GM18502 (cell line): ENCODE data around the gene CFL1.
"Not testable (repeated sequence)": the region's sequence is repeated elsewhere in the genome, so short reads cannot be mapped to it uniquely, and the experiment has no call there.

Experiments
- ATAC-seq: cut with Tn5 transposase; IDR thresholded peaks from one replicate; pipeline ENCODE4 v1.9.1; 2021; ENCODE audit warnings: mild to moderate bottlenecking; ENCODE audit not compliant: unreplicated experiment, poor library complexity

The CFL1 gene

DNA sequence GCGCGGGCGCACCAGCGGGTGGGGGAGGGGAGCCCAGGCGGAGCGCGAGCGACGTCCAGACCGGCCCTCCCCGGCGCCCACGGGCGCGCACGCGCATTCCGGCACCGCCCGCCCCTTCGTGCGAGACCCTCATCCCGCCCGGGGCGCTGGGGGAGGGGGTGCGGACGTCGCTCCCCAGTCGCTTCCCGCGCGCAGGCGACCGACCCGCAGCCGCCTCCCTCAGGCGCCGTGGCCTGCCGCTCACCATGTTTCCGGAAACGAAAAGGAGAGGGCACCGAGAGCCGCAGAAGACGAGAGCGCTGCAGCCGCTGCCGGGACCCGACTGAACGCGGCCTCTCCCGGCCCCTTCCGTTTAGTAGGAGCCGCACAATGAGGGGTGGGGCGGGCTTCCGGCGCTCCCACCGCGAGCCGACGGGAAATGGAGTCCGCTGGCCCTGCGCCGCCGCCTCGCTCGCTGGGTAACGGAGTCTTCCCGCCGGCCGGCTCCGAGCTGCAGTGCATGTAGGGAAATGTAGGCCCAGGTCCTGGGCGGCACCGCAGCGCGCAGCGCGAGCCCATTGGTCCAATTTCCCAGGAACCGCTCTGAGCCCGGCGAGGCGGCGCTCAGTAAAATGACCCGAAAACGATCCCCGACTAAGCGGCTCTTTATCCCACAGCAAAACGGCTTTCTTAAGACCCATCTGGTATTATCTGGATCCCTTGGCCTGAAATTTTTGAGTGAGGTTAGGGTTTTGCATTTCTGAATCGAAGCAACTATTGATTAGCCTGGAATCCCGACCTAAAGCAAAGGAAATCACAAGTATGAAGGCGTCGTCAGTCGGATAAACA, at the start of gene CFL1:
Gene CFL1 (minus strand): TSS at position 328 of the 828 bp plus-strand sequence. CDS start 81 bp downstream, at position 247.
- ATAC-seq = peak; percentile 52

DNA sequence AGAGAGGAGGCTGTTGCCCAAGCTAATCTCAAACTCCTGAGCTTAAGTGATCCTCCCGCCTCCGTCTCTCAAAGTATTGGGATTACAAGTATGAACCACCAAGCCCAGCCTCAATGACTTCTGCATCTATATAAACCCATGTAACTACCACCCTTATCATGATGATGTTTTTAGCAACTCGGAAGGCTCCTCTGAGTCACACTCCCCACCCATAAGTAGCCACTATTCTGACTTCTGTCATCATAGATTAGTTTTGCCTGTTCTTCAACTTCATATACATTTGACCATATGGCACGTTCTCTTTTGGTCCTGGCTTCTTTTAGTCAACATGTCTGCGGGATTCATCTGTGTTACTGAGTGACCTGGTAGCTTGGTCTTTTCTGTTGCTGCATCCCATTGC, 48.6 kb upstream of the CFL1 start:
- no peak for ATAC-seq

DNA sequence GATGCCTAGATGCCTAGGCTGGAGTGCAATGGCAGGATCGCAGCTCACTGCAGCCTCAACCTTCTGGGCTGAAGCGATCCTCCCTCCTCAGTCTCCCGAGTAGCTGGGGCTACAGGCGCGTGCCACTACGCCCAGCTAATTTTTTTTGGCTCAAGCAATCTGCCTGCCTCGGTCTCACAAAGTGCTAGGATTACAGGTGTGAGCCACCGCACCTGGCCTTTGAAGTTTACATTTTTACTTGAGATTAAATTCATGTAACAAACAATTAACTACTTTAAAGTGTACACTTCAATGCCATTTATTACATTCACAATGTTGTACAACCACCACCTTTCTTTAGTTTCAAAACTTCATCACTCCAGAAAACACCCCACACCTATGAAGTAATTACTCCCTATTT, 45.7 kb upstream of the CFL1 start:
- no peak for ATAC-seq

DNA sequence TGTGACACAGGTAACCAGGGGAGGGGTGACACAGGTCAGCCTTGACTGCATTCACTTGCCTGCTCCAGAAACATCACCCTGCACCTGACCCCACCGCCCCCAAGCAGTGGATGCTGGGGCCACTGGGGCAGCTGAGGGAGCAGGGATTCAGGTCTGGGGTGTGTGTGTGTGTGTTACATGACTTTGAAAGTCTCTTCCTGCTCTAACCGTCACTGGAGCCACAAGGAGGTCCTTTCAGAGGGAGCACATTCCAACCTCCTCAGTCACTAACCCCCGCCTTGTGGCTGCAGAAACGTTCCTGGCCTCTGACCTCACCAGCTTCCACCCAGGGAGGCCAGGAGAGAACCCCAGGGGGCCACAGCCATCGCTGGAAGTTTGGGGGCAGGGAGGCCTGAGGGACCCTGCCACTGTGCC, 45.1 kb upstream of the CFL1 start:
- ATAC-seq = no peak

DNA sequence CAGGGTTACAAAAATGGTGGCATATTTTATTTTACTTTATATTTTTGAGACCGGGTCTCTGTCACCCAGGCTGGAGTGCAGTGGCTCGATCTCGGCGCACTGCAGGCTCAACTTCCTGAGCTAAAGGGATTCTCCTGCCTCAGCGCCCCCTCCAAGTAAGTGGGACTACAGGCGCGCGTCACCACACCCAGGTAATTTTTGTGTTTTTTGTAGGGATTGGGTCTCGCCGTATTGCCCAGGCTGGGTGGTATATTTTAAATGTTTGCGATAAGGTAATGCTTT, 42.9 kb upstream of the CFL1 start:
- no peak for ATAC-seq

DNA sequence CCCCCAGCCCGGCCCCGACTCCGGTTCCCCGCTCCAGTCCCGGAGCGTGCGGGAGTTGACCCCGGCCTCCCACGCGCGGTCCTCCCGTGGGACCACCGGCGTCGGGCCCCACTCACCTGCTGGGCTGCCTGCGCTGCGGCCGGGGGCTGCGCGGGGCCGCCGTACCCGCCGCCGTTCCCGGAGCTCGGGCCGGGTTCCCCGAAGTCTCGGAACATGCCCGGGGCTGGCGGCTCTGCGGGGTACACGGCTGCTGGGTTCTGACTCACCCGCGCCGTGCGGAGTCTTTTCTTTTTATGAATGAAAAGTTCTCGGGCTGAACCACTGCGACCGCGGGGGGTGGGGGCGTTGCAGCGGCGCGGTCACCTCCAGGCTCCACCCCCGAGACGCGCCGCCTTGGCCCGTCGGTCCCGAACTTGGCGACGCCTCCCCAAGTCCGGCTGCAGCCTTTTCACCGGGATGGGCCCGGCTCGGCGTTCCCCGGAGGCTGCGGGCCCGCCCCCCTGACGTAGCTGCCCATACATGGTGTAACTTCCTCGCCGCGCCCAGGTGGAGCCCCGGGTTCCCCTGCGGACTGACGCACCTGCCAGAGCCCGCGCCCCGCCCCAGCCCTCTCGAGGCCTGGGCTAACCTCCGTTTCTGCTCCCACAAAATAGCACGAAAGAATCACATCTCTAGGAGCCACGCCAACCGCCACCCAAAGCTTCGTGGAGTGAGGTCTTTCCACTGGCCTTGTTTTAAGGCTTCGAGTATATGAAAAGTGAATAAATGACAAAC, 42.3 kb upstream of the CFL1 start, which contains the start of gene FOSL1:
Gene FOSL1 (minus strand): TSS at position 264 of the 774 bp plus-strand sequence. CDS start 49 bp downstream, at position 215.
- ATAC-seq = peak; percentile 77

DNA sequence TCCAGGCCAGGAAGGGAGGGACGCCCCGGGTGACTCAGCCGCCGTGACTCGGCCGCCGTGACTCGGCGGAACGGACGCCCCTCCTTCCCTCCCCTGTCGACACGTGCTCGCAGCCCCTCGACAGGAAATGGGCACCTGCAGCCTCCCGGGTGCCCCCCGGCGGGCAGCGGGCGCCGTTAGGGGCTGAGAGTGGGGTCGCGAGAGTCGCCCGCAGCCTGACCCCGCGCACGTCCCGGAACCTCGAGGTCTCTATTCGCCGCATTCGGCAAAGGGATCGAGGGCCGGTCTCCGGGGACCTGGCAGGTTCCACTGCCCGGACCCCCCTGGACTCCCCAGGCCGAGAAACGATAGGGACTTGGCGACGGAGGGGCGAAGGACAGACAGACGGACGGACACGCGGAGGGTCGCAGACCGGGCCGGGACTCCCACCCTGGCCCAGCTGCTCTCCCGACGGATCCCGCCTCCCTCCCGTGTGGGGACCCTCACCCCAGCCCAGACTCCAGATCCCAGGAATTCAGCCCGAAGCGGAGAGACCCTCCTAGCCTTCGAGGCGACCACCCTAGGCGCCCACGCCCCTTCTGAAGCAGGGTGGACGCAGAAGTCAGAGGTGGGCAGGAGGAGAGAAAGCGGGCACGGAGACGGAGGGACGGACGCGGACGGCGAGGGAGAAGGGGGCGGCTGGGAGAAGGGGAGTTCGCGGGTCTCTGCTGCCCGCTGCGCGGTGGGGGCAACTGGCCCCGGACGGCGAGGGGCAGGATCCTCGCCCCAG, 41.6 kb upstream of the CFL1 start:
- no peak for ATAC-seq

DNA sequence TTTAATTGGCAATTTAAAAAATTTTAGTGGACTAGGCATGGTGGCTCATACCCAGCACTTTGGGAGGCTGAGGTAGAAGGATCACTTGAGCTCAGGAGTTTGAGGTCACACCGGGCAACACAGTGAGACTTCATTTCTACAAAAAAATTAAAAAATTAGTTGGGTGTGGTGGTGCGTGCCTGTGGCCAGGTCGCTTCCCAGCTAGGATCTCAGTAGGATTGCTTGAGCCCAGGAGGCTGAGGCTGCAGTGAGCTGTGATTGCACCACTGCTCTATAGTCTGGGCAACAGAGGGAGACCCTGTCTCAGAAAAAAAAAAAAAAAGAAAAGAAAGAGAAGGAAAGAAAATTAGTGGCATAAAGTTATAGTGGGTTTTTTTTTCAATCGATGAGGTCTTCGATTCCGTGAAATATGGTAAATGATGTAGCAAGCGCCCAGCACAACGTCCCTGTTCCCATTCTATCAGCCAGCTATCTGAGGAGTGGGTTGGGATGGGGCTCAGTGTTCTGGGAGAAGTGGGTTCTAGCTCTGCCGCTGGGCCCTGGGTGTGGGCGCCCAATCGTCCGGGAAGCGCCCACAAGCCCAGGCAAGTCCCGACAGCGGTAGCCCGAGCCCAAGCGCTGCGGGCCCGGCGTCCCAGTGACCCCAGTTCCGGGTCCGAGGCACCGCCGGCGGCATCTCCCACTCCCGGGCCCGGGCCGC, 40.8 kb upstream of the CFL1 start:
- ATAC-seq = no peak

DNA sequence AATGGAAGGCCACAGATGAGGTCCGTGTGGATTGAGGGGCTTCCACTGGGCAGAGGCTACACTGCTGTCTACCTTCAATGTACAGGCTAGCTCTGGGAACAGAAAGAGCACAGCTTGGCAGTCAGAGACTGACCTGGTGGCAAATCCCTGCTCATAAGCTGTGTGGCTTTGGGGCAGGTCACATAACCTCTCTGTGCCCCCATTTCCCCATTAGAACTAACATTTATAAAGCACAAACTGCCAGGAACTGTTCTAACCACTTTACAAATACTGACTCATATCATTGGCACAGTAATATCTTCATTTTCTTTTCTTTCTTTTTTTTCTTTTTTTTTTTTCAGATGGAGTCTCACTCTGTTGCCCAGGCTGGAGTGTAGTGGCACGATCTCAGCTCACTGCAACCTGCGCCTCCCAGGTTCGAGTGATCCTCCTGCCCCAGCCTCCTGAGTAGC, 39.1 kb upstream of the CFL1 start:
- ATAC-seq = no peak

DNA sequence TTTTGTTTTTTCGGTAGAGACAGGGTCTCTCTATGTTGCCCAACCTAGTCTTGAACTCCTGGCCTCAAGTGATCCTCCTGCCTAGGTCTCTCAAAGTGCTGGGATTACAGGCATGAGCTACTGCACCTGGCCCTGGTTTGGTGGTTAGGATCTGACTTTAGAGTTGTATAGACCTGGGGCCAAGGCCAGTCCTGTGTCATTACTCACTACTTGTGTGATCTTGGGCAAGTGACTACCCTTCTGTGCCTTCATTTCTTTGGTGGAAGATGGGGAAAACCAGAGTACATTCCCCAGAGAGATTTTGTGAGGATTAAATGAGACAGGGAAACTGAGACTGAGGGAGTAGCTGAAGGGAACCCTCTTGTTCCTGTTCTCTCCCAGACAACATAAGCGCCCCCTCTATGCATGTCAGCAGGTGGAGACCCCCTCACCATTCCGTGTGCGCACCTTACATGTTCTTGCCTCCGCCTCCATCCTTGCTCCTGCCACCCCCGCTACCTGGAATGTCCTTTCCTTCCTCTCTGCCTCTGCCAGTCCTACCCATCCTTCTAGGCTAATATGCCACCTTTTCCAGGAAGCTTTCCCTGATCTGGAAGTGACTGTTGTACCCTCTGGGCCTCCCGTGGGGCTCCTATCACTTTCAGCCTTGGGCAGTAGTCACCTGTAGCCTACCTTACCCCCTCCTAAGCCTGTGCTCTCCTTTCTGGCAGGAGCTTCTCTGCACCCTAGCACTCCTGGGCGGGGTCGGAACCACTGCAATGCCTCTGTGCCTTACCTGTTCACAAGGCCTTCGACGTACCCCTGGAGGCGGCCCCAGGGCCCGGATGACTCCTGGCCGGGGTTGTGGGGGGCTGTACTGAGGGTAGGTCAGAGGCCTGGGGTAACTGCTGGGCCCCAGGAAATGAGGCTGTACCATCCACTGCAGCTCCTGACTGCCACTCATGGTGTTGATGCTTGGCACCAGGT, 38.3 kb upstream of the CFL1 start:
- no peak for ATAC-seq

DNA sequence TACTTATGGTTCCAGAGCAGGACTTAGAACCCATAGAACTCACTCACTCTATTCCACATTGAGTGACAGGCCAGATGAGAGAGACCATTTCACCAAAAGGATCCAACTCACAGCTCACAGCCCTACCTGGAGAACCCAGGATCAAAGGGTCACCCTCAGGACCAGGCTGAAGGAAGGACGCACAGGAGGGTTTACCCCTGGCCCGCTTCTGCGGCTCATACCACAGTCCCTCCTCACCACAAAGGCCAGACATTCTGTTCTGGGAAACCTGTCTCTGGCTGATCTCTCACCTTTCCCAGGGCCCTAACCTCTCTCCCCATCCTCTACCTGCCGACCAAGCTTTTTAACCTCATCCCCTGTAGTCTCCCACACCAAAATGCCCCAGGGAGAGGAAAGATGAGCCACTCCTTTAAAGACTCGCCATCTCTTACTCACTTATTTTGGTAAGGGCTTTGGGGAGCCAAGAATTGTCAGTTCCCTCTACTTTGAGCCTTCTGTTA, 37.6 kb upstream of the CFL1 start:
- ATAC-seq = no peak

DNA sequence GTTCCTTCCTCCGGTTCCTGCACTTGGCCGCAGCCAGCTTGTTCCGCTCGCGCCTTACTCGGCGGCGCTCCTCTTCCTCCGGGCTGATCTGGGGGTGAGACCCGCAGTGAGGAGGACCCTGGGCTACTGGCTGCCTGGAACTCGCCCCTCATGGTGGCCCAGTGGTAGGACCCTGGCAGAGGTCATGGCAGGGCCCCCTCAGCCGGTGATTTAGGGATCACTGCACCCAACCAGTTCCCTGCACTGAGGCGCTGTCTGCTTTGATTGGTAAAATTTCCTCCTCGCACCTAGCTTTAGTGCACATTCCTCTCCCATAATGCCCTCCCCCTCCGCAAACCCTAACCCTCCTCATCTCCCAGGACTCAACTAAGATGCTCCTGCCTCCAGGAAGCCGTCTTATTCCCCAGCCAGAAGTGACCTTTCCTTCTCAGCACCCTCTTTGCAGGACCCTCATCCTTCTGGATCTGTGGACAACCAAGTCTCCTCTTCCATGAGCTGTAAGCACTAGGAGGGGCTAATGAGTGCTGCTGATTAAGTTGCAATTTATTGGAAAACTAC, 36.1 kb upstream of the CFL1 start:
- no peak for ATAC-seq

DNA sequence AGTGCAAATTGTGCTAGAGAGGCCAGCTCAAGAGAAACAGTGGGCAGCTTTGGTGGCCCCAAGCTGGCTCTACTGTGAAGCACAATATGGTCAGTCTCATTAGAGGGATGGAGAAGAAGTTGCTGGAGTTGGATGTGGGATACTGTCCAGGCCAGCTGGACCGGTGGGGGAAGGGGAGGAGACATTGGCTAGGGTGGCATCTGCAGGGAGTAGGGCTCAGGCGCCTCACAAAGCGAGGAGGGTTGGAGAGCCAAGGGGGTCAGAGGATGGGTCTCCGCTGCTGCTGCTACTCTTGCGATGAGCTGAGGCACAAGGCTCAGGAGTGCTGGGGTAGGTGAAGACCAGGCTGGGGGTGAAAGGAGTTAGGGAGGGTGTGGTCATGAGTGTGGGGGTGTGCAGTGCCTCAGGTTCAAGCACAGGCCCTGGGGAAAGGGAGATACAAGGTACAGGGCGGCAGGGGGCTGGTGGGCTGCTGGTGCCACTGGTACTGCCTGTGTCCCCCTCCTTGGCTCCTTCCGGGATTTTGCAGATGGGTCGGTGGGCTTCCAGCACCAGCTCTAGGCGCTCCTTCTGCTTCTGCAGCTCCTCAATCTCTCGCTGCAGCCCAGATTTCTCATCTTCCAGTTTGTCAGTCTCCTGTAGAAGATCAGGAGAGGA, 34.8 kb upstream of the CFL1 start:
- no peak for ATAC-seq

DNA sequence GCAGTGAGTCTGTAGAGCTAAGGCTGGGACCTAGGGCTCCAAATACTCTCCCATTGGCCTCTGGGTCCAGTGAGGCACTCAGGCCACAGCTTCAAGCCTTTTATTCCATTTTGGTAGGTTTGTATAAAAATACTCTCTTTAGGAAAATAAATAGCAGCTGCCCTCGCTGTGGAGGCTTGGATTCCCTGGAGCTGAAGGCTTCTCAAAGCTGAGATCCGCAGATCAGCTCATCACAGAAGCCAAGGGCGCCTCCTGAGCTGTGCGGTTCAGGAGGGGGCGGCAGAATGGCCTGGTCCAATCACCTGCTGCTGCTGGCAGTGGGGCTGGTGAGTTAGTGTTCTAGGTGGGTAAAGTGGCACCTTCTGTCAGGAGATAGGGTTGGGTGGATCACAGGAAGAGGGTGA, 34.2 kb upstream of the CFL1 start:
- not testable (repeated sequence) for ATAC-seq

DNA sequence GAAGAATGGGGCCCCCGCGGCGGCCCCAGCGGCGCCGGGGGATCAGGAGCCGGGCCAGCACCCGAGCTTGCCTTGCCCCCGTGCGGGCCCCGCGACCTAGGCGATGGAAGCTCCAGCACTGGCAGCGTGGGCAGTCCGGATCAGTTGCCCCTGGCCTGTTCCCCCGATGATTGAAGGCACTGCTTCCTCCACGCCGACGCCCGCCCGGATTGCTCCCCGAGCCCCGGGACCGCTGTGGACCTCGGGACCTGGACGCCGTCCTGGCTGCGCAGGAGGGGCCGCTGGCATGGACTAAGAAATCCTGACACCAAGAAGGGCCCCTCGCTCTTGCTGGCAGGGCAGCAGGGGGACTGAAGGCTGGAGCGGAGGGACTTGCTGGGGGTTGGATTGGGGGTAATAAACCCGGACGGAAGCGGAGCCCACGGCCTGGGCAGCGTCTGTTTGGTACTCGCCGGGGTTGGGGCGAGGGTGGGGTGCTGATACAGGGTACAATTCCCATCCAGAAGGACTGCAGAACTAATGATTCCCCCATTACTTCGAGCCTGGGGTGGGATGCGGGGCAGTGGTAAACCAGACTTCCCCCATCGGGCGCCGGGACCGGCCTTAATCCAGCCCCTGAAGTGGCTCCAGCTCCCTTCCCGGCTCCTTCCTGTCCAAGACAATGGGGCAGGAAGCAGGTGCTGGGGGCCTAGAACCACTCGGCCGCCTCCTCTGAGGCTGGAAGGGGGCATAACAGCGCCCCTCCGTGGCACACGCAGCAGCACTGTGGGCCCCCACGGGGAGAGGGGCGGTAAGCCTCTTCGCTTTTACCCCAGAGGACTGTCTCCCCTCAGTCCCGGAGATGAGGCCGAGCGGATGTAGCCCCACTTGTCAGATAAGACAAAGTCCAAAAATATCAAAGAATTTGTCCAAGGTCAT, 33.5 kb upstream of the CFL1 start:
- ATAC-seq = no peak

DNA sequence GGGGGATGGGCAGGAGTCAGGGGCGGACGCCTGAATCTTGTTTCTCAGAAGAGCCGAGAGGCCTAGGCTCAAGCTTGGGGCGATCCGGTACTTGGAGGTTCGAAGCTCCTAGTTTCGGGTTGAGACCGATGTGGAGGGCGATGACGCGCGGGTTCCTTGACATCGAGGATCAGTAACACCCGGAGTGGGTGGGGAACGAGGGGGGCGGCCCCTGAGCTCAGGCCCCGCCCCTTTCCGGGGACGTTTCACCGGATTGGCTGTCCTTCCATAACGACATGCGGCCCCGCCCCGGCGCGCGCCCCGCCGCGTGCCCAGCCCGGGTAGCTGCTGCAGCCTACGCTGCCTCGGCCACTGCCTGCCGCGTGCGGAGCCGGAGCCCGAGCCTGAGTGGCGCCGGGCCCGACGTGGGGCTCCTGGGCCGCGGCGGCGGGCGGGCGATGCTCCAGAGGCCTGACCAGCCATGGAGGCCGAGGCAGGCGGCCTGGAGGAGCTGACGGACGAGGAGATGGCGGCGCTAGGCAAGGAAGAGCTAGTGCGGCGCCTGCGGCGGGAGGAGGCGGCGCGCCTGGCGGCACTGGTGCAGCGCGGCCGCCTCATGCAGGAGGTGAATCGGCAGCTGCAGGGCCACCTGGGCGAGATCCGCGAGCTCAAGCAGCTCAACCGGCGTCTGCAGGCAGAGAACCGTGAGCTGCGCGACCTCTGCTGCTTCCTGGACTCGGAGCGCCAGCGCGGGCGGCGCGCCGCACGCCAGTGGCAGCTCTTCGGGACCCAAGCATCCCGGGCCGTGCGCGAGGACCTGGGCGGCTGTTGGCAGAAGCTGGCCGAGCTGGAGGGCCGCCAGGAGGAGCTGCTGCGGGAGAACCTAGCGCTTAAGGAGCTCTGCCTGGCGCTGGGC, 32.6 kb upstream of the CFL1 start, which contains the start of gene CCDC85B:
Gene CCDC85B (plus strand): TSS at position 350 of the 895 bp plus-strand sequence. CDS start 111 bp downstream, at position 461.
- ATAC-seq = peak; percentile 56
